GM18907 (cell line): ENCODE measurements around the gene VGLL4.
"Not testable (repeated sequence)": the region's sequence is repeated elsewhere in the genome, so short reads cannot be mapped to it uniquely, and the experiment has no call there.

Source experiments
- ATAC-seq: cut with Tn5 transposase; IDR thresholded peaks from one replicate; pipeline ENCODE4 v1.9.1; 2021; ENCODE audit warnings: mild to moderate bottlenecking, moderate library complexity; ENCODE audit not compliant: unreplicated experiment

Gene VGLL4, protein sequence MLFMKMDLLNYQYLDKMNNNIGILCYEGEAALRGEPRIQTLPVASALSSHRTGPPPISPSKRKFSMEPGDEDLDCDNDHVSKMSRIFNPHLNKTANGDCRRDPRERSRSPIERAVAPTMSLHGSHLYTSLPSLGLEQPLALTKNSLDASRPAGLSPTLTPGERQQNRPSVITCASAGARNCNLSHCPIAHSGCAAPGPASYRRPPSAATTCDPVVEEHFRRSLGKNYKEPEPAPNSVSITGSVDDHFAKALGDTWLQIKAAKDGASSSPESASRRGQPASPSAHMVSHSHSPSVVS

DNA sequence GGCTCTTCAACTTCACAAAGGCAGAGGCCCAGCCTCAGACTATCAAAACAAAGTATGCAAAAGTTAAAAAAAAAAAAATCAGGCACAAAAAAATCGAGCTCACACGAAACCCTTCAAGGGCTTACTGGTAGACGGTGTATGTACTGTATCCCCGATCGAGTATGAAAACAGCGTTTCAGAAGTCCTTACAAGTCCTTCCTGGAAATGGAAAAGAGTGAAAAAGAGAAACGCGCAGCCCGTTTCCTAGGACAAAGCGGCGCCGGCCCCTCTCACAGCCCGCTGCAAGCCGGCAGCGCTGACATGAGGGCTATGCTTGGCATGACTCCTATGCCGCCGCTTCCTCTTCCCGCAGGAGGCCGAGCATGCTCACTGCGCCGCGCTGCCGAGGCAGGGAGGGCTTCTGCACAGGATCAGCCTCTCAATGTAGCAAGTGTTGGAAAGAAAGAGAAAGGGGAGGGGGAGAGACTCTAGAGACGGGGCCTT lies at the start of gene VGLL4:
TSS of gene VGLL4 (minus strand) at position 311 of the 483 bp plus-strand sequence. CDS start 397 bp downstream, outside the sequence.
- peak; percentile 58 for ATAC-seq

DNA sequence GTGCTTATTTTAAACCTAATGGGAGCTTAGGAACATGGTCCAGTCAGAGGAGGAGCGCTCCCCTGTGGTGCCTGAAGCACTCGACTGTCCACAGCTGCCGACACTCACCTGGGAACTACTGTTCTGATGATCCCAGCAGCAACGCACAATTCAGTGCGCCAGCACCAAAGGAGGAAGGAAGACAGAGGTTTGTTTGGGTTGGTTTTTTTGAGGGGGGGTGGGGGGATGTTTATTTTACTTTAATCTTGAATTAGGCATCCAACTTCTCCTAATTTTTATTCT lies 48.8 kb upstream of the VGLL4 start:
- ATAC-seq, result no peak

DNA sequence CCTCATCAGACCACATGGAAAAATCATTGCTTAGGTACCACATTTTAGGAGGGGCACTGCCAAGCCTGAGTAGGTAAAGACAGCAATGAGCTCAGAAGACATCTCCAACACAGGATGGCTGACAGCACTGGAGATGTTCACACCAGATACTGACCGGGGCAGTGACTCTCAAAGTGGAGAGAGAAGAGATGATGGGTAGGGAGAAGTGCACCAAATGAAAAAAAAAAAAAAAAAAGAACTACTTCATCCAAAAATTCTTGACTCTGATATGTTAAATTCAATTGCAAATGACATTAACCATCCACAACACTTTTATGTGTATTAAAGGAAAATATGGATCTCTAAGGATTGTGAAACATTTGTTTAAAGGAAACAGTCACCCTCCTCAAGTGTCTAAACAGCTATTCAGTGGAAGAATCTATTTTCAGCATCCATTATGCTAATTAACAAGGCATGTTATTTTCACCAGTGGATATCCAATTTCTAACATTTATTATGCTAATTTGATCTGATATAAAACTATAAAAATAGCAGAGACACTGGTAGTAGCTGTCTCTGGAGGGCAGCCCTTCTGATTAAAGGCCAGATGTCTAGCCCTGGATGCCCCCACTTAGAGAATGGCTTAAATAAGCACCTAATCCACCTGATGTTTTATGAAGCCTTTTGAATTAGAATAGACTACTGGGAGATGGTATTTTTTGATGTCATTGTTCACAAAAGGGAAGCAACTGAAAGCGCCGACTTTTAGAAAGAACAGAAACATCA lies 48.2 kb upstream of the VGLL4 start:
- ATAC-seq, result no peak

DNA sequence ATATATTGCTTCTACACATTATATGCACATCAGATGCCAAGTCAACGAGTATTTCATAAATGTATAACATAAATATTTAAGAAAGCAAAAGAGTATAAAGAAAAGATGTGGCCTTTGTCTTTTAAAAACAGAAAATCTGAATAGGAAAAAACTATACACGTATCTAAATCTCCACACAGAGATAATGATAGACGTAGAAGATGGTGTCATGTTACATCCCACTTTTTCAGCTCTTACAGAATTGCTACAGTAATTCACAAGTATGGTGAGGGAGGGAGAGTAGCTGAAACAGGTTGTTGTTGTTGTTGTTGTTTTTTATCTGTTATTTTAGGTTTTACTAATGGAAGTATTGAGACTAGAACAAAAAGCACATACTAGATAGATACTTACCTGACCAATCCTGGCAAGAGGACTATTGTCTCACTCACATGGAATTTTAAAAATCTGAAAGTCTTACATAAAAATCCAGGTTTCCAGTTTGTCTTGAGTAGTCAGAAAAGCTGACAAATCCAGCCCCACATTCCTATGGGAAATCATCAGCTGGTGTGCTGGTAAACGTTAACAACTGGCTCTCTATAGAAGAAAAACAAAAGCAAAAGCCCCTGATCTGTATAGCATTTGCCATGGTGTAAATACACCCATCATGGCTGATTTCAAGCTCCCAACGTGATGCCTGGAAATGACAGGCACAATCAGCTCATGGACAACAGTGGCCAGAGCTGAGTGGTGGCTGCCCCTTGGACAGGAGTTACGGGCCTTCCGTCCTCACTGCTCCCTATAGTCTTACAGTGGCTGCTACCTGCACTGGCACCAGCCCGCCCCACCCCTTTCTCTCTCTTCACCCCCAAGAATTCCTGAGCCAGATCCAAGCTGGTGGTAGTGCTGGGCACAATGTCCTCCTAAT lies 47.4 kb upstream of the VGLL4 start:
- no peak for ATAC-seq

DNA sequence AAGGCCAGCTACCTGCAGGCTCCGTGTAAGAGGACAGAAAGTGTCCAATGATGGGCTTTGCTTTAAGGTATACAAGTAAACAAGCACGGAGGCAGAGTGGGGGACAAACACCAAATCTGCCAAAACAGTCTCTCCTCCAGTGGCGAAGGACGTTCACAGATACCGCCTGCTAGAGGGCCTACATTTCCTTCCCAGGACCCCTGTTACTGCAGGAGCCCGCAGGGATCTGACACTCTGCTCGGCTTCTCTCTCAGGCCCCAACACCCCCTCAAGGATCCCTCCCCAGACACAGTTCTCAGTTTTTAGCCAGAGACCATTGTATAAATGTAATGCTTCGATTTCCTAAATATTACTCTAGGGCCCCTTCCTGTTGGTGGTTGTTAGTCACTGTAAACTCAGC lies 46.0 kb upstream of the VGLL4 start:
- ATAC-seq, result no peak

DNA sequence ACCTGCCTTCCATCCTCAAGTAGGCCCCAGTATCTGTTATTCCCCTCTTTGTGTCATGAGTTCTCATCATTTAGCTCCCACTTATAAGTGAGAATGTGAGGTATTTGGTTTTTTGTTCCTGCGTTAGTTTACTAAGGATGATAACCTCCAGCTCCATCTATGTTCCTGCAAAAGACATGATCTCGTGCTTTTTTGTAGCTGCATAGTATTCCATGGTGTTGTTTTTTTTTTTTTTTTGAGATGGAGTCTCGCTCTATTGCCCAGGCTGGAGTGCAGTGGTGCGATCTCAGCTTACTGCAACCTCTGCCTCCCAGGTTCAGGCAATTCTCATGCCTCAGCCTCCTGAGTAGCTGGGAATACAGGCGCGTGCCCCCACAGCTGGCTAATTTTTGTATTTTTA lies 41.3 kb upstream of the VGLL4 start:
- ATAC-seq, result not testable (repeated sequence)

DNA sequence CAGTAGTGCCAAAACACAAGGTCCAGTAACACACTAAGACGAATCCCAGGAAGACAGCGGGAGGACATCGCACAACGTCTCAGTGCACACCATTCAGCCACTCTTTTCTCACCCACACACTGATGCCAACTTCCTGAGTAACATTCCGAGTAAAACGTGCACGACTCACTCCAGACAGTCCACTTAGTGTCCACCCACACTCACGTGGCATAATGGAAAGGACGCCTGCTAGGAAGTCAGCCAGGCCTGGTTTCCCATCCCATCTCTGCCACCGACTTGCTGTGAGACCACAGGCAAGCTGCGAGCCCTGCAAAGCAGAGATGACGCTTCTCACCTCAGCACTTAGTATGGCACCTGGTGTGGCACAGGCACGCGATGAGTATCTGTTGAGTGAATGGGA lies 36.8 kb upstream of the VGLL4 start:
- no peak for ATAC-seq

DNA sequence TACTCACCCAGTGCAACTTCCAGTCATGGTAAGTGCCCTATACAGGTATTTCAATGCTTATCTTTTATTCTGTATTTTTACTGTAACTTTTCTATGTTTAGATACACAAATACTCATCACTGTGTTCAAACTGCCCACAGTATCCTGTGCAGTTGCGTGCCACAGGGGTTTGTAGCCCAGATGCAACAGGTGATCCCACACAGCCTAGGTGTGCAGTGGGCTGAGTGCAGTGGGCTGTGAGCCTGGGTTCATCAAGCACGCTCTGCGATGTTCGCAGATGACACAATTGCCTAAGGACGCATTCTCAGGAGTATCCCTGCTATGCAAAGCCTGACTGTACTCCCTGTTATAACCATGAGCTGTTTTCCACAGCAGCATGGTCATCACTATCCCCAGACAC lies 36.2 kb upstream of the VGLL4 start:
- no peak for ATAC-seq

DNA sequence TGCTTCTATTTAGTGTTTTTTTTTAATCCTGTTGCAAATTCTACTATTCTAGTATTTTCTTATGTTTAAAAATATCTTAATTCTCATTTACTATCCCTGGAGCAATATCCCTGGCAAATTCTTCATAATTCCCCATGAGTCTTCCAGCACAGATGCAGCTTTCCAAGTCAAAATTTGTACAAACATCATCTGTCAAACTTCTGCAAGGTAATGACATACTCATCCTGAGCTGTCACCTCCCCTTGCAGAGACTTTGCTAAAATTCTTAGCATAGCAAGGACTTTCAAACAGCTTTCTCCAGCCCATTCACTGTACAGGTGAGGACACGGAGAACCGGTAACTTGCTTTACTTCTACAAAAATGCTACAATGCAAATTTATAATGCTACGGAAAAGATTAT lies 28.6 kb upstream of the VGLL4 start:
- ATAC-seq, result no peak

DNA sequence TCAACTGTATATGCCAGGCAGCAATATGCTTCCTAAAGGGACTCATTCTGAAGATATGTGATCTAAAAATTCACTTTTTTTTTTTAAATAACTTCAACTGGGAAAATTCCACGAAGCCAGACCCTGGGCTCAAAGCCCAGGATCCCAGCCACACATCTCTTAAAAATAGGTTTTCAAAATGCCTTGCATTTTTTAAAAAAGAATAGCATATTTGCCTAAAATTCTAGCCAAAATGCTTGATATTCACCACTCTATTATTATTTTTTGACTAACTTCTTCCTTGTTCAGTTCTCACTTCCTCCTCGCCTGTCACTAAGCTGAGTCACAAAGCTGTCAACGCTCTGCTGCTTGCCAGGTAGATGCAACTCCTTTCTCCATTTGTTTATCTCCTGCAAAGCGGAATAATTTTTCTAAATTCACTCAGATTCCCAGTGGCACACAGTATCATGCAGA lies 28.0 kb upstream of the VGLL4 start:
- ATAC-seq, result no peak

DNA sequence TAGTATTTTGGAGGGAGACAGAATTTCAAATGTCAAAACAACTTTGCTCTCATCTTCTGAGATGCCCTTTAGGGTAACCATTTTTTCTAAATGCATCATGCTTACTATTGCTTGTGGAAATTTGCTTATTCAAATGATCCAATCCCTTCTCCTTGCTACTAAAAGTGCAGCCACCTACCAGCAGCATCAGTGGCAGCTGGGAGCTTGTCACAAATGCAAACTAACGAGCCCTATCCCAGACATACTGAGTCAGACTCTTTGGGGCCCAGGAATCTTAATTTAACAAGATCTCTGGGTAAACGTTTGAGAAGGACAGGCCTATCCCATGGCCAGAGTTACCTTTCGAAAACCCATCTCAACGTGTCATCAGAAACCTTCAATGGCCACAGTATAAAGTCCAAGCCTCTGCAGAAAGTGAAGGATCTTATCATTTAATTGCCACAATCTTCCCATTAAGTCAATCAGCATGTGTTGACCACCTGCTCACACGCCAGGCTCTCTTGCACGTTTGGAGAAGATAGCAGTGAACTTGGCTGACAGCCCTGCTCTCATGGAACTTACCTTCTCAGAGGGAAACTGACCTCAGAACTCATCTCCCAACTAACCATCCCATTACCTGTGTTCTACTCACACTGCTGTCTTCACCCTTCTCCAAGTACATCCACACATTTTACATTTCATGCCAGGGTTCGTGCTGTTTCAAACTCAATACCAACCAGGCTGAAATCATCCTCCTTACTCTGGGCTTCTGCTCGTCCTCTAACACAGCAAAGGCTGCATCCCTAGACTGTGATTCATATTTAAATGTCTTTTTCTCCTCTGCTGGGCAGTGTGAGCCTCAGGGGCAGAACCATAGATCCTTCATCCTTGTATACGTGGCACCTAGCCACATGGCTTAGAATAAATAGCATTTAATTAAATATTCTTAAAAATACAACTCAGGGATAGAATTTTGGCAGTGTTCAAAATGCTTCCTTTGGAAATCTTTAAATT lies 24.8 kb upstream of the VGLL4 start:
- no peak for ATAC-seq

DNA sequence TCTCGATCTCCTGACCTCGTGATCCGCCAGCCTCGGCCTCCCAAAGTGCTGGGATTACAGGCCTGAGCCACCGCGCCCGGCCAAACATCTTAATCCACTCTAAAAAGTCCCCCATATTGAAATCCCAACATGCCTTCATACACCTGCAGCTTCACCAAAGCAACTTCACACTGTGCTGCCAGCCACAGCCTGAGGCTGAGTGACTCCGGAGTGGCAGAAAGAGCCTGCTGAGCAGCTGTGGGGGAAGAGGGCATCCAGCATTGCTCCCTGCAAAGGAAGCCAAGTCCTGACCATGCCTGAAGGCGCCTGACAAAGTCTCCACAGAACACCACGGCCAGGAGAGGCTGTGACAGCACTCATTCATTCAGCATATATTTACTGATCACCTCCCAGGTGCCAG lies 21.6 kb upstream of the VGLL4 start:
- no peak for ATAC-seq

DNA sequence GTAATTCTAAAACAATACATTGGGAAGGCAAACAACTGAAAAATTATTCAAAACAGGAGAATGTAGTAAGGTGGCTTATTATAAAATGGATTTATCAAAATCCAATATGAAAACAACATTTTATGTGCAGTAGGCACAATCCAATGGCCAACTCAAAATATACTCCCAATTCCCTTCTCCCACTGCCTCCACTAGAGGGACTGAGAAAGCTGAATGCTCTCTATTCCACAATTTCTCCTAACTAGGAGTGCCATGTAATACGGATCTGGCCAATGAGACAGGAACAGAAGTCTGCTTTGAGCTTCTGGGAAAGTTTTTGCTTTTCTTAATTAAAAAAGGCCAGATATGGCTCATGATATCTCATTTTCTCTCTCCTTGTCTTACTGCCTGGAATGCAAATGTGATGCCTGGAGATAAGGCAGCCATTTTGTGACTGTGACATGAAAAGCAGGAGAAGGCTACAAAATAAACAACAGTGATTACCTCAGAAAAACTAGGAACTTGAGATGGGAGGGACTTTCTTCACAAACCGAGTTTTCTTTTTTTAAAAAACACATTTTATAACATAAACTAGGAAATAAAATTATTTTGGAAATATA lies 18.8 kb upstream of the VGLL4 start:
- no peak for ATAC-seq

DNA sequence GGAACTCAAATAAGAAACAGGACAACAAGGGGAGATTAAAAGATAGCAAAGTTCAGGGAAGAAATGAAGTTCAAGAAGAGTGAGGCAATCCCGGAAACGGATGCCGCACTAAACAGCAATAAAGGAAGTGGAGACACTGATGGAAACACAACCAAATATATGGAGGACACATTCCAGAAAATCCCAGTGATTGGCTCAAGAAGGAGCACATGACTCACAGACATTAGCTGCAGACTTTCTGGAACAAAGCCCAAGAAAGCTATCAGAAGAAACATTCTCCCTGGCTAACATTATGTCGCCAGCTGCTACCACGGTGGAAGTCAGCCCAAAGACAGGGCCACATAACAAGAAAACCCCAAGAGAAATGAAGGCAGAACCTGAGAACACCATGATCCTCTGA lies 18.1 kb upstream of the VGLL4 start:
- ATAC-seq, result no peak

DNA sequence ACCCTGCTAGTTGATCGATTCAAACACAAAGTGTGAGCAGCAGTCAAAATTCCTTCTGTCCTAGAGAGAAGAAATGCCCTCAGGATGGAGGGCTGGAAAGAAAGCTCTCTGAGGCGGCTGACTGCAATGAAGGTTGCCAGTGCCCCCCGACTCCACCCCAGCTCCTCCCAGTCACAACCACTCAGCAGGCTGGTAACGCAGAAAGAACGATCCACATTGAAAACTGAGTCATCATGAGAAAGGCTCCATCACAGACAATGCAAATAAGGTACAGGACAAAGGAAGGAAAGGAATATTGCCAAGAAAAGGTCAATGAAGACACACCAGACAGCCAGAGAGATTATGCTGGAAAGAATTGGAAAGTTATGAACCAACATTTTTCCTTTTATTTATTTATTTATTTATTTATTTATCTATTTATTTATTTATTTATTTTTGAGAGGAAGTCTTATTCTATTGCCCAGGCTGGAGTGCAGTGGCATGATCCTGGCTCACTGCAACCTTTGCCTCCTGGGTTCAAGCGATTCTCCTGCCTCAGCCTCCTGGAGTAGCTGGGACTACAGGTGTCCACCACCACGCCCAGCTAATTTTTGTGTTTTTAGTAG lies 17.4 kb upstream of the VGLL4 start:
- no peak for ATAC-seq

DNA sequence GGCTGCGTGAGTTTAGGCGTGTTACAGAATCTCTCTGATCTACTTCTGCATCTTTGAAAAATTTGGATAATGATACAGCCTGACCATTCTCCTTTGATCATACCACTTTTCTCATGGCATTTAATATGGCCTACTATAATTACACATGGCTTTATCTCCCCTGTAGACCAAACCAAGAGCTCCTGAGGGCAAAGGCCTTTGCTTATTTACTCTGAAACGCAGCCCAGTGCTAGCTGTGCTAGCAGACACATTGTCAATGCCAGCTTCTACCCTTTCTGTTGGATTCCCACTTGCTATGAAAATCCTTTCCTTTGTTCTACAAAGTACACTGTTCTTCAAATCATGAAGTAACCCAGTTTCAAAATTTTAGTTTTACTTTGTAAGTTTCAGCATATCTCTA lies 16.5 kb upstream of the VGLL4 start:
- no peak for ATAC-seq

DNA sequence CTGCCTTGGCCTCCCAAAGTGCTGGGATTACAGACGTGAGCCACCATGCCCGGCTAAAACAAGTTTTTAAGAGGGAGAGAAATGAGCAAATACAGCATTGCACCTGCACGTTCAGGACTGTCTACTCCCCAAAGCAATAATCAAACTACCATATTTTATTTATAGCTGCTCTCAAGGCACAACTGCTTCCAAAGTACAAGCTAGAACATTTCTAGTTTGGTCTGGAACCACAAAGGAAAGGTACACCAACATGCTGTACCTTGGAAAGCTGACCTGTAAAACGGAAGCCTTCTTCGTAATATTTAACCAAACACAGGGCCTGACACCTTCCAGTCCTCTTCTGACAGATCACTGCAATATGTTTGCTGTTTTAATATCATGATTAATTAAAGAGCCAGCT lies 14.5 kb upstream of the VGLL4 start:
- no peak for ATAC-seq

DNA sequence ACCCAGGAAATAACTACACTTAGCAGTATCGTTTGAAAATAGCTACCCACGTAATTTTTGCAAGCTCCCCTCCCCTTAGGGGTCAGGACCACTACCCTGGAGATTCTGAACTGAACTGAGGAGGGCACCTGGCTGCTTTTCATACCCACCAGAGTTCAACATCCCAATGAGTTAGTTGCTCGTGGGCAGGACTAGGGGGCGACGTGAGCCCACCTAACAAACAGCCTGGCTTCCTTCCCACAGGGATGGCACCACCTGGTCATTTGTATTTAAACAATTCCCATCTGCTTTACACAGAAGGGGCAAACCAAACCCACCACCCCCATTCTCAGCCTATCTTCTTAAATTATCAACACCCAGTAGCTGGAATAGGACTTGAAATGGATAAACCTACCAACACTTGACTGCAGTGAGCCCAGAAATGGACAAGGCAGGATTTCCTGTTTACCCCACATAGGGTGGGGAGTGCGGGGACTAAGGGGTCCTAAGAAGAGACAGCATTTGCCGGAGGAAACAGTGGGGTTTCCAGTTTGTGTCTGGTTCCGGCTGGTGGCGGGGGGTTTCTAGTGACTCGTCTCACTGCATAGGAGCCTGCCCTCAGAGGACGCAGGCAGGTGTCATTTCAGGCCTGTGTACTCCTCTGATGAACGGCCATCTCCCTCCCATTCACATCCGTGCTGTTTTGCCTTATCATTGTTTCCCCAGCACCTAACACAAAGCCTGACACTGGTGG lies 11.6 kb upstream of the VGLL4 start:
- ATAC-seq, result no peak

DNA sequence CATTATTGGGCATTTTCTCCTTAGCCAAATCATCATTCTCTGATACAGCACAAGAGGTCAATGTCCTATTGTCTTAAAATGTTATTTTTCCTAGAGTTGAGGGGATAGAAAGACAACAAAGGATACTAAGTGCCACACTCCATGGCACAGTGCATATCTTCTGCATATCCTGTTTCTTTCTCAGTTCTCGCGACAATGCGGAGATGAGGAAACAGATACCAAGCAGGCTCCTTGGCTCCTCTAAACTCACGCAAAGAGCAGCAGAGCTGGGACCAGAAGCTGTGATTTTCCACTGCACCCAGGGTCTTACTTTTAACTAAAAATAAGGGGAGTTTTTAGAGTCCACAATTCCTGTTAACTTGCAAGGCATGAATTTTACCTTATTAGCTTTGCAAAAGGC lies 10.5 kb upstream of the VGLL4 start:
- no peak for ATAC-seq
